ENCODE measurements around the gene CCDC63. TPM values are rescaled to one million over a fixed set of nuclear protein-coding genes. Genes with fewer than 3 reads are reported as not detected.

CCDC63 gene
- total RNA-seq, 1 donor from 2014 or later: not detected

DNA sequence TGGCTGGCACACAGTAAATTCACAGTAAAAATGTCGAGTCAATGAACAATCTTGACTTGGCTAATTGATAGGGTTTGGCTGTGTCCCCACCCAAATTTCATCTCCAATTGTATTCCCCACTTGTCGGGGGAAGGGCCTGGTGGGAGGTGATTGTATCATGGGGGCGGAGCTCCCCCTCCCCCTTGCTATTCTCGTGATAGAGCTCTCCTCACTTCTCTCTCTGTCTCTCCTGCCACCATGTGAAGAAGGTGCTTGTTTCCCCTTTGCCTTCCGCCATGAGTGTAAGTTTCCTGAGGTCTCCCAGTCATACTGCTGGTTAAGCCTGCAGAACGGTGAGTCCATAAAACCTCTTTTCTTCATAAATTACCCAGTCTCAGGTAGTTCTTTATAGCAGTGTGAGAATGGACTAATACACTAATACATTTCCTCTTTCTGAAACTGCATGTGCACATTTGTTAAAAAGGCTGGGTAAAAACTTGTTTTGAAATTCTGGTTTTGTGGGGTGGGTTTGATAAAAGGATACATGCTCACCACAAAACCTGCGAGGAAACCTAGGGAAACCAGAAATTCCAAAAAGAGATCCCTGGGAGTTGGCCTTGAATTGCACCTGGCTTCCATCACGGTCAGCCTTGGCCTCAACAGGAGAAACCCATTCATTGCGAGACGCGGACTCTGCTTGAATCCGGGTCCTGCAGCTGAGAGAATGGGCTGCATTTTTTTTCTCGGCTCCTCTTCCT is 89.7 kb downstream of the CCDC63 start:
- peak overlapping the region; percentile 25 for H3K27ac ChIP-seq (replicated peaks)
- peaks cover 32% of the 10 kb centered on the region for H3K4me1 ChIP-seq
- H3K36me3 ChIP-seq: no peaks in the 10 kb centered on the region
- TF ChIP-seq, protein P1, sequence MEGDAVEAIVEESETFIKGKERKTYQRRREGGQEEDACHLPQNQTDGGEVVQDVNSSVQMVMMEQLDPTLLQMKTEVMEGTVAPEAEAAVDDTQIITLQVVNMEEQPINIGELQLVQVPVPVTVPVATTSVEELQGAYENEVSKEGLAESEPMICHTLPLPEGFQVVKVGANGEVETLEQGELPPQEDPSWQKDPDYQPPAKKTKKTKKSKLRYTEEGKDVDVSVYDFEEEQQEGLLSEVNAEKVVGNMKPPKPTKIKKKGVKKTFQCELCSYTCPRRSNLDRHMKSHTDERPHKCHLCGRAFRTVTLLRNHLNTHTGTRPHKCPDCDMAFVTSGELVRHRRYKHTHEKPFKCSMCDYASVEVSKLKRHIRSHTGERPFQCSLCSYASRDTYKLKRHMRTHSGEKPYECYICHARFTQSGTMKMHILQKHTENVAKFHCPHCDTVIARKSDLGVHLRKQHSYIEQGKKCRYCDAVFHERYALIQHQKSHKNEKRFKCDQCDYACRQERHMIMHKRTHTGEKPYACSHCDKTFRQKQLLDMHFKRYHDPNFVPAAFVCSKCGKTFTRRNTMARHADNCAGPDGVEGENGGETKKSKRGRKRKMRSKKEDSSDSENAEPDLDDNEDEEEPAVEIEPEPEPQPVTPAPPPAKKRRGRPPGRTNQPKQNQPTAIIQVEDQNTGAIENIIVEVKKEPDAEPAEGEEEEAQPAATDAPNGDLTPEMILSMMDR (IDR thresholded peaks at IDR 0.05; ENCODE audit: borderline replicate concordance): no peak
- no peak for DNase-seq
- H3K27me3 ChIP-seq (ENCODE audit: low read depth): peaks cover 41% of the 10 kb centered on the region
- no peaks in the 10 kb centered on the region for H3K9me3 ChIP-seq (replicated peaks)
- intact Hi-C loops (cut with micrococcal nuclease): loop anchor here (10.0 kb wide), 1 partner anchor 378 kb away; no protein-coding TSS in a partner anchor
- H3K4me3 ChIP-seq: peak overlapping the region; percentile 45

DNA sequence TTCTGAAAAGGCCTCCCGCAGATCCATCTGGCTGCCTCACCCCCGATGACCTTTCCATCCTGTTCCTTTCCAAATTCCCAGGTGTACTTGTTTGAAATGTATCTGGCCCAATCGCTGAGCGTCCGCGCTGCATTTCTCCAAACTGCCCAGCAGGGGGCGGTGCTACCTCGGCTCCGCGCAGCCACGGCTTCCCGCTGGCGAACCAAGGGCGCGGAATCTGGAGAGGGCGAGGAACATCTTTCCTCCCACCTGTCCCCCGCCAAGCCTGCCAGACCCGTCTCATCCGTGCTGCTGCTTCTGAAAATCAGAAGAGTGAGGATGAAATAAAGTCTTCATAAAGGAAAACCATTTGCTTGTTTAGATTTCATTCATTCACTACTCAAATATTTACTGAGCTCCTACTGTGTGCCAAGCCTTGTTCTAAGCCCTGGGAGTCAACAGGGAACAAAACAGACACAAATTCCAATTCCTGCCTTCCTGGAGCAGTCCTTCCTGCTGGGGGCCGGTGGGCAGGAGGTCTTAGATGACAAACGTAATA is 90.4 kb downstream of the CCDC63 start:
- TF ChIP-seq, protein P1 (IDR thresholded peaks at IDR 0.05; ENCODE audit: borderline replicate concordance): peak; percentile 96
- Histone ChIP-seq H3K4me1 (peaks cover 26% of the 10 kb centered on the region), H3K27me3 (ENCODE audit: low read depth) (peaks cover 36% of the 10 kb centered on the region), H3K36me3 (no peaks in the 10 kb centered on the region), H3K9me3 (replicated peaks) (no peaks in the 10 kb centered on the region), H3K27ac (replicated peaks) (no peak overlapping the region), H3K4me3 (peak overlapping the region; percentile 45)
- peak; percentile 46 for DNase-seq
- intact Hi-C loops (cut with micrococcal nuclease): loop anchor here (10.0 kb wide), 1 partner anchor 378 kb away; no protein-coding TSS in a partner anchor

DNA sequence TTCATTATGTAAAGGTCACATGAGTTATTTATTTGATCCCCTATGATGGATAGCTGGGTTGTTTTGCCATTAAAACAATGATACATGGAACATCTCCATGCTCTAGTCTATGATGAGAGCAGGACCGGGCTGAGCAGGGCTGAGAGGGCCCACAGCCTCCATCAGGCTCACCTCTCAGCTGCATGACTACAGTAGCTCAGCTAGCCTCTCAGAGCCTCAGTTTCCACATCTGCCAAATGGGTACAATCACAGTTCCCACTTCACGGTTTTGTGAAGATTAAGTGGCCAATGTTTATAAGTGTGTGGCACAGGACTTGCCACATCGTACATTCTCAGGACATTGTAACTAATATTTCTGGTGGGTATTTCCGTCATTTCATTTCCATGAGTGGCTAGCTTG is 93.5 kb downstream of the CCDC63 start:
- Histone ChIP-seq H3K27me3 (ENCODE audit: low read depth) (peaks cover 26% of the 10 kb centered on the region), H3K4me1 (peaks cover 9% of the 10 kb centered on the region), H3K4me3 (no peak overlapping the region), H3K36me3 (no peaks in the 10 kb centered on the region), H3K9me3 (replicated peaks) (peaks cover 7% of the 10 kb centered on the region), H3K27ac (replicated peaks) (no peak overlapping the region)
- DNase-seq: no peak
- intact Hi-C loops (cut with micrococcal nuclease): no loop called here
- TF ChIP-seq, protein P1 (IDR thresholded peaks at IDR 0.05; ENCODE audit: borderline replicate concordance): no peak

DNA sequence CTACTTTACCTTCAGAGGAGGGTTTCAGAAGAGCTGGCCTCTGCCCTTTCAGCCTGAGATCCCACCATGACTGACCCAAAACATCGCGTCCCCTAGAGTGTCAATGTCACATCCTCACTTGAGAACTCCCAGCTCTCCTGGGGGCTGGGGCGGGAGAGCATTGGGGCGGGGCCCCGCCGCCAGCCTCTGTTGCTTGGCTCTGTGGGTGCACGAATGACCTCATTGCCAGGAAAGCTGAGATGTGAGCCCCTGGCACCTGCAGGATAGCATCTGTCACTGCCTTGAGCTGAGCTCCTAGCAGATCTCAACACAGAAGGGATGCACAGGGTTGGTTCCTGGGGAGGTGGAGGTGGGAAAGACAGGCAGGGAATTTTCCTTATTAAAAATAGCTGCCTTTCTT is 94.1 kb downstream of the CCDC63 start:
- Histone ChIP-seq H3K27me3 (ENCODE audit: low read depth) (peaks cover 26% of the 10 kb centered on the region), H3K36me3 (no peaks in the 10 kb centered on the region), H3K9me3 (replicated peaks) (peaks cover 14% of the 10 kb centered on the region), H3K4me3 (no peak overlapping the region), H3K27ac (replicated peaks) (no peak overlapping the region), H3K4me1 (peaks cover 9% of the 10 kb centered on the region)
- TF ChIP-seq, protein P1 (IDR thresholded peaks at IDR 0.05; ENCODE audit: borderline replicate concordance): no peak
- no peak for DNase-seq
- intact Hi-C loops (cut with micrococcal nuclease): no loop called here

DNA sequence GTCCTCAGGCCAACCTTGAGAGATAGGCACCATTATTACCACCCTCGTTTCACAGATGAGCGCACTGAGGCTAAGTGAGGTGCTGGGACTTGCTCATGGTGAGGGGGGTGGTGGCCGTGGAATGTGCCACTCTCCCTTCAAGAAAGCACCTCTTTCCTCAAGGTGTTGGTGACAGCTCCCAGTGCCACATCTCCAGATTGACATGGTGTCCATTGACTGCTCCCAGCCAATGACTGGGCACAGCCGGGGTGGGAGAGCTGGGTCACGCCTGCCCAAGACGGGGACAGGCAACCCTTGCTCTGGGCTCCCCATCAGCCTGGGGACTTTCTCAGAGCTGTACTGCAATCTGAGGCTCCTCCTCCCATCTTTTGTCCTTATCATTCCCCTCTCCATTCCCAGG is 94.6 kb downstream of the CCDC63 start:
- TF ChIP-seq, protein P1 (IDR thresholded peaks at IDR 0.05; ENCODE audit: borderline replicate concordance): no peak
- Histone ChIP-seq H3K27me3 (ENCODE audit: low read depth) (peaks cover 26% of the 10 kb centered on the region), H3K27ac (replicated peaks) (no peak overlapping the region), H3K4me1 (peaks cover 9% of the 10 kb centered on the region), H3K9me3 (replicated peaks) (peaks cover 18% of the 10 kb centered on the region), H3K4me3 (no peak overlapping the region), H3K36me3 (no peaks in the 10 kb centered on the region)
- DNase-seq: no peak
- intact Hi-C loops (cut with micrococcal nuclease): no loop called here
